H1 (cell line): ENCODE data around the gene OR5W2. TPM values are rescaled to one million over a fixed set of nuclear protein-coding genes. Genes with fewer than 3 reads are reported as not detected.

Experiments used
- CTCF ChIA-PET: fragments of 300-600 bp; sonication (Branson Sonifier 250); formaldehyde crosslinking; loops from one replicate; lab custom pipeline; 2021; ENCODE audit not compliant: partially characterized antibody; lab: Charles Lee
- POLR2A ChIA-PET: fragments of 300-600 bp; sonication (Branson Sonifier 250); formaldehyde crosslinking; loops from one replicate; lab custom pipeline; 2021; ENCODE audit warnings: inconsistent platforms; ENCODE audit not compliant: partially characterized antibody; lab: Charles Lee
- DNase-seq, 2 experiments: peaks; one replicate each; pipeline versions ENCODE4 v3.0.0 to v3.0.0-alpha.2; 2010 to 2022; ENCODE audit warnings: low spot score in 2 of 2, low read depth in 1 of 2, mixed read lengths in 1 of 2
- FAIRE-seq: peaks from 2 replicates; lab custom pipeline; 2011; peaks lifted over from hg19 to GRCh38; lab: Jason Lieb, UNC
- H2AFZ ChIP-seq: 2 replicates; pipeline ENCODE4 v1.8.1; 2012; ENCODE audit warnings: low read length, inconsistent platforms
- H2AK5ac ChIP-seq: 2 replicates; pipeline ENCODE4 v1.6.1; 2013; ENCODE audit warnings: low read depth, low read length
- H2BK120ac ChIP-seq: replicated peaks from 2 replicates; pipeline ENCODE3; 2013; ENCODE audit warnings: low read depth, low read length, inconsistent platforms
- H2BK12ac ChIP-seq: 2 replicates; pipeline ENCODE4 v1.6.1; 2013; ENCODE audit warnings: low read depth, low read length
- H2BK15ac ChIP-seq: 2 replicates; pipeline ENCODE4 v1.6.1; 2013; ENCODE audit warnings: low read length
- H2BK20ac ChIP-seq: 2 replicates; pipeline ENCODE4 v1.6.1; 2013; ENCODE audit warnings: low read length
- H2BK5ac ChIP-seq: 2 replicates; pipeline ENCODE4 v1.6.1; 2013; ENCODE audit warnings: low read depth, low read length
- H3K14ac ChIP-seq: 2 replicates; pipeline ENCODE4 v1.6.1; 2013; ENCODE audit warnings: inconsistent platforms; ENCODE audit not compliant: insufficient read length
- H3K18ac ChIP-seq: 2 replicates; pipeline ENCODE4 v1.6.1; 2013; ENCODE audit warnings: low read length; ENCODE audit errors: extremely low read depth
- H3K23ac ChIP-seq: 2 replicates; pipeline ENCODE4 v1.6.1; 2013; ENCODE audit warnings: inconsistent platforms; ENCODE audit not compliant: insufficient read length
- H3K23me2 ChIP-seq: 2 replicates; pipeline ENCODE4 v1.6.1; 2013; ENCODE audit warnings: low read depth, low read length
- H3K27ac ChIP-seq: 2 replicates; pipeline ENCODE4 v1.6.1; 2011; ENCODE audit warnings: low read depth, low read length, inconsistent platforms
- H3K27me3 ChIP-seq, 4 experiments: replicated peaks in 1 of 4; 1 replicate in 1 of 4; 2 replicates in 3 of 4; pipeline versions ENCODE4 v1.6.1 to v1.8.1; 2011 to 2013; ENCODE audit warnings: low read length in 3 of 4, mild to moderate bottlenecking in 3 of 4, inconsistent platforms in 2 of 4, mixed read lengths in 2 of 4, moderate library complexity in 1 of 4; ENCODE audit not compliant: control insufficient read depth in 3 of 4, insufficient read depth in 3 of 4; ENCODE audit errors: extremely low read depth in 1 of 4
- H3K36me3 ChIP-seq, 4 experiments: 2 replicates each; pipeline versions ENCODE4 v1.6.1 to v1.8.1; 2011 to 2013; ENCODE audit warnings: mild to moderate bottlenecking in 4 of 4, low read length in 3 of 4, moderate library complexity in 2 of 4, control low read depth in 1 of 4, inconsistent platforms in 1 of 4; ENCODE audit not compliant: insufficient read depth in 4 of 4, control insufficient read depth in 2 of 4
- H3K4ac ChIP-seq: replicated peaks from 2 replicates; pipeline ENCODE3; 2013; ENCODE audit warnings: low read length, low read depth, mixed read lengths, inconsistent platforms; ENCODE audit not compliant: insufficient read length
- H3K4me1 ChIP-seq, 4 experiments: replicated peaks in 1 of 4; 1 replicate in 1 of 4; 2 replicates in 3 of 4; pipeline versions ENCODE4 v1.6.1 to v1.8.1; 2011 to 2013; ENCODE audit warnings: low read length in 3 of 4, inconsistent platforms in 2 of 4, mixed read lengths in 1 of 4; ENCODE audit not compliant: insufficient read depth in 4 of 4, control insufficient read depth in 3 of 4
- H3K4me2 ChIP-seq, 2 experiments: 2 replicates each; pipeline versions ENCODE4 v1.6.1 to v1.8.1; 2011 to 2013; ENCODE audit warnings: low read depth in 2 of 2, low read length in 2 of 2, control low read depth in 1 of 2, inconsistent platforms in 1 of 2, mild to moderate bottlenecking in 1 of 2; ENCODE audit not compliant: insufficient read depth in 1 of 2
- H3K4me3 ChIP-seq, 4 experiments: fragments of 200-600, 300-600 bp in 1 of 4; sonication (generic), shearing (Covaris generic), sonication (Bioruptor Twin) in 1 of 4; 2 replicates each; pipeline versions ENCODE4 v1.5.1 to v1.8.1; 2011 to 2016; ENCODE audit warnings: low read length in 4 of 4, low read depth in 3 of 4, control low read depth in 2 of 4, inconsistent platforms in 2 of 4, mild to moderate bottlenecking in 2 of 4, mixed read lengths in 1 of 4, moderate library complexity in 1 of 4; ENCODE audit not compliant: insufficient read depth in 2 of 4; ENCODE audit errors: extremely low read depth in 1 of 4
- H3K56ac ChIP-seq: replicated peaks from 2 replicates; pipeline ENCODE3; 2013; ENCODE audit warnings: low read depth, mild to moderate bottlenecking, mixed read lengths, low read length, inconsistent platforms; ENCODE audit not compliant: insufficient read length
- H3K79me1 ChIP-seq: 2 replicates; pipeline ENCODE4 v1.6.1; 2013; ENCODE audit warnings: low read depth, low read length, control low read depth
- H3K79me2 ChIP-seq, 2 experiments: 2 replicates each; pipeline versions ENCODE4 v1.6.1 to v1.8.1; 2012 to 2013; ENCODE audit warnings: low read length in 2 of 2, mild to moderate bottlenecking in 2 of 2, inconsistent platforms in 1 of 2; ENCODE audit not compliant: insufficient read depth in 2 of 2, control insufficient read depth in 1 of 2
- H3K9ac ChIP-seq, 4 experiments: replicated peaks in 1 of 4; 1 replicate in 1 of 4; 2 replicates in 3 of 4; pipeline versions ENCODE4 v1.6.1 to v1.8.1; 2011 to 2013; ENCODE audit warnings: low read depth in 3 of 4, low read length in 3 of 4, control low read depth in 2 of 4, mild to moderate bottlenecking in 2 of 4, moderate library complexity in 2 of 4, inconsistent platforms in 1 of 4; ENCODE audit errors: extremely low read depth in 1 of 4
- H3K9me3 ChIP-seq, 2 experiments: 2 replicates each; pipeline versions ENCODE4 v1.6.1 to v1.8.1; 2012 to 2013; ENCODE audit warnings: mild to moderate bottlenecking in 2 of 2, moderate library complexity in 2 of 2, control low read depth in 1 of 2, inconsistent platforms in 1 of 2, low read depth in 1 of 2, low read length in 1 of 2, mixed read lengths in 1 of 2; ENCODE audit not compliant: insufficient read depth in 2 of 2
- H4K20me1 ChIP-seq, 2 experiments: replicated peaks in 1 of 2; 2 replicates each; pipeline versions ENCODE3 to v1.8.1; 2011 to 2013; ENCODE audit warnings: inconsistent platforms in 2 of 2, low read length in 2 of 2, mild to moderate bottlenecking in 1 of 2; ENCODE audit not compliant: insufficient read depth in 2 of 2, control insufficient read depth in 1 of 2
- H4K5ac ChIP-seq: 2 replicates; pipeline ENCODE4 v1.6.1; 2013; ENCODE audit warnings: low read length, low read depth, mixed read lengths, inconsistent platforms; ENCODE audit not compliant: insufficient read length
- H4K8ac ChIP-seq: 2 replicates; pipeline ENCODE4 v1.8.0; 2013; ENCODE audit warnings: mild to moderate bottlenecking, moderate library complexity, low read length, inconsistent platforms; ENCODE audit not compliant: insufficient read depth; ENCODE audit errors: extremely low read depth
- H4K91ac ChIP-seq: replicated peaks from 2 replicates; pipeline ENCODE3; 2013; ENCODE audit warnings: low read length, mixed read lengths, inconsistent platforms; ENCODE audit not compliant: insufficient read length
- HDAC2 ChIP-seq, 2 experiments: fragments of 300-600 bp in 1 of 2; sonication (generic) in 1 of 2; IDR thresholded peaks; 2 replicates each; pipeline ENCODE4 v1.6.1; 2011 to 2012; ENCODE audit warnings: low read depth in 2 of 2, low read length in 2 of 2, mild to moderate bottlenecking in 2 of 2, moderate library complexity in 2 of 2, borderline replicate concordance in 1 of 2, inconsistent platforms in 1 of 2
- KDM5A ChIP-seq: fragments of 200-600 bp; IDR thresholded peaks from 2 replicates; pipeline ENCODE4 v1.7.1; 2012; ENCODE audit warnings: mild to moderate bottlenecking, low read length, inconsistent platforms, mixed read lengths
- MAX ChIP-seq: IDR thresholded peaks from 2 replicates; pipeline ENCODE4 v1.6.1; 2012; ENCODE audit warnings: inconsistent platforms
- PHF8 ChIP-seq: fragments of 200-600 bp; sonication (generic); conservative IDR thresholded peaks from 2 replicates; pipeline ENCODE4 v1.7.1; 2012; ENCODE audit warnings: low read depth, mild to moderate bottlenecking, inconsistent platforms, low read length, moderate library complexity
- POLR2A ChIP-seq, 2 experiments: IDR thresholded peaks; 1 replicate in 1 of 2; 2 replicates in 1 of 2; pipeline ENCODE4 v1.6.1; 2011; ENCODE audit warnings: low read depth in 2 of 2, low read length in 2 of 2, mild to moderate bottlenecking in 2 of 2; ENCODE audit errors: control extremely low read depth in 1 of 2
- POLR2AphosphoS5 ChIP-seq: IDR thresholded peaks from 2 replicates; pipeline ENCODE4 v1.6.1; 2011; ENCODE audit warnings: low read depth, low read length
- POU5F1 ChIP-seq: IDR thresholded peaks from 2 replicates; pipeline ENCODE4 v1.6.1; 2011; ENCODE audit warnings: low read depth, mild to moderate bottlenecking, low read length, moderate library complexity
- RFX5 ChIP-seq: IDR thresholded peaks from 2 replicates; pipeline ENCODE4 v1.6.1; 2011; ENCODE audit warnings: low read depth, low read length, improper control_type of control experiment, borderline replicate concordance
- SAP30 ChIP-seq: fragments of 300-600 bp; sonication (generic); IDR thresholded peaks from 2 replicates; pipeline ENCODE4 v1.7.1; 2012; ENCODE audit warnings: low read length, moderate library complexity, mild to moderate bottlenecking, inconsistent platforms; ENCODE audit not compliant: insufficient read depth, insufficient replicate concordance
- SP2 ChIP-seq: IDR thresholded peaks from 2 replicates; pipeline ENCODE4 v1.6.1; 2012; ENCODE audit warnings: mild to moderate bottlenecking, low read length, inconsistent platforms
- SP4 ChIP-seq: IDR thresholded peaks from 2 replicates; pipeline ENCODE4 v1.6.1; 2012; ENCODE audit warnings: low read length, inconsistent platforms
- USF2 ChIP-seq: IDR thresholded peaks from 2 replicates; pipeline ENCODE4 v1.6.1; 2011; ENCODE audit warnings: low read length, improper control_type of control experiment
- whole genome bisulfite sequencing, 2 experiments: shearing (Covaris generic) in 1 of 2; methylation state at CpG; one replicate each; pipeline versions ENCODE4 v1.1.6 to v1.1.7; 2013 to 2015; ENCODE audit warnings: low lambda C conversion rate in 2 of 2, mixed read lengths in 2 of 2, inconsistent platforms in 1 of 2, low coverage in 1 of 2, missing lambda C conversion rate in 1 of 2; ENCODE audit not compliant: insufficient replicate concordance in 2 of 2, insufficient coverage in 1 of 2, insufficient read length in 1 of 2; ENCODE audit errors: extremely low coverage in 1 of 2, missing lambda C conversion rate in 1 of 2; 5-methylcytosine and 5-hydroxymethylcytosine counted together
- polyA plus RNA-seq, 7 experiments: library from polyadenylated mRNA; depleted of rRNA in 3 of 7; stranded (reverse) in 5 of 7; unstranded in 2 of 7; fragments of >200 nt in 5 of 7; fragments of 200-250 nt in 2 of 7; gene quantifications; 1 replicate in 5 of 7; 2 replicates in 1 of 7; 4 replicates in 1 of 7; pipeline versions ENCODE4 v1.2.1 to v1.2.3, GENCODE V29; 2011 to 2013; ENCODE audit warnings: missing spikeins in 2 of 7, mixed read lengths in 2 of 7
- total RNA-seq: library from RNA; stranded (reverse); fragmentation: NEBNext Ultra II Directional; extraction: Animal tissue kit (Norgen Biotek cat#: 25700); gene quantifications from 2 replicates; pipeline ENCODE4 v1.2.1, GENCODE V29; 2021

Gene OR5W2
- total and polyA plus RNA-seq, 2 of the 8 experiments (the other 6 are each of a cell fraction or from before 2014, with no cell fraction given), result not detected

- no peaks in the 10 kb centered on the region for H3K36me3 ChIP-seq
- H3K27ac ChIP-seq, result no peak overlapping the region
- no peaks in the 10 kb centered on the region for H4K20me1 ChIP-seq
- no peak overlapping the region for H2BK15ac ChIP-seq
- no peaks in the 10 kb centered on the region for H3K27me3 ChIP-seq
- no peak overlapping the region for H2BK5ac ChIP-seq
- no peak overlapping the region for H3K14ac ChIP-seq
- 60% methylated on average over 4 of the region's 4 CpGs; no CpG with 5 or more reads in 1 of the 2 experiments for WGBS, 2 experiments
- H3K79me1 ChIP-seq, result no peaks in the 10 kb centered on the region
- POLR2A ChIA-PET, result no interaction called here
- DNase-seq, result no peak
- no peak overlapping the region for H4K8ac ChIP-seq
- H3K18ac ChIP-seq, result no peak overlapping the region
- H3K4me1 ChIP-seq, result no peaks in the 10 kb centered on the region
- H2AK5ac ChIP-seq, result no peak overlapping the region
- H2BK12ac ChIP-seq, result no peak overlapping the region
- H3K23ac ChIP-seq, result no peak overlapping the region
- no peak for TF ChIP-seq POLR2A (IDR thresholded peaks at IDR 0.05; ENCODE audit: control extremely low read depth in 1 of 2, low read depth in 2 of 2, low read length in 2 of 2)
- no peak for TF ChIP-seq MAX
- TF ChIP-seq SP4, result no peak
- TF ChIP-seq HDAC2 (IDR thresholded peaks at IDR 0.05; ENCODE audit: borderline replicate concordance in 1 of 2, low read depth in 2 of 2, low read length in 2 of 2), result no peak
- TF ChIP-seq SP2, result no peak
- no peak for TF ChIP-seq SAP30
- no peak for TF ChIP-seq PHF8
- TF ChIP-seq RFX5, result no peak
- TF ChIP-seq KDM5A, result no peak
- no peak for TF ChIP-seq POLR2AphosphoS5
- TF ChIP-seq POU5F1, result no peak
- TF ChIP-seq USF2, result no peak
- TF ChIP-seq, all 59 proteins: peak for 0
- H3K4ac ChIP-seq, result no peak overlapping the region
- H4K91ac ChIP-seq, result no peak overlapping the region
- no peak overlapping the region for H3K9ac ChIP-seq
- FAIRE-seq, result no peak
- CTCF ChIA-PET, result no interaction called here
- no peak overlapping the region for H4K5ac ChIP-seq
- no peak overlapping the region for H2BK20ac ChIP-seq
- H3K56ac ChIP-seq, result no peak overlapping the region
- no peak overlapping the region for H3K4me3 ChIP-seq
- no peak overlapping the region for H2BK120ac ChIP-seq
- no peak overlapping the region for H3K4me2 ChIP-seq
- H2AFZ ChIP-seq, result peak overlapping the region; percentile 68
- H3K79me2 ChIP-seq, result no peaks in the 10 kb centered on the region
- H3K23me2 ChIP-seq, result no peaks in the 10 kb centered on the region
- no peaks in the 10 kb centered on the region for H3K9me3 ChIP-seq
Measured at GRCh38 chr11:55956521-55956920, 42.1 kb upstream of the OR5W2 start.
